Activated CD8-positive, alpha-beta memory T cell treated with anti-CD3 and anti-CD28 coated beads, Interleukin-2, amount 50 U/mL, for 24 hours (primary cell): ENCODE measurements around the gene MARCHF11.

Experiments used
- DNase-seq: peaks from one replicate; pipeline ENCODE4 v3.0.0-alpha.2; 2020; ENCODE audit errors: extremely low read depth

MARCHF11 gene

DNA sequence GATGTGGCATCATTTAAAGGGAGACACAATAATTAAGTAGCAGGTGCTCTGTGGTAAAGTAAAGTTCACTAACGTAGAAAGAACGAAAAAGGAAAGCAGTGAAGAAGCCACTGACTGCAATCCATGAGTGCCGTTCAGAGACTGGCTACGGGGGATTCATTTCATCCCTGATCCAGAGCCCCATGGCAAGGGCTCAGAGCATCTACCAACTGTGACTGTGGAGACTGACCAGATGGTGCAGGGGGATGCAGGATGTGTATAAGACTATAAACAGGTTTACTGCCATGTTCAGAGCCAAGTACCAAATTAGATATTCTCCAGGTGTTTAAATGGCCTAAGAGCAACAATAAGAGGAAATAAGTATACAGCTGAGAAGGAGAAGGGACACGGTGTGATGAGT, 47.7 kb downstream of the MARCHF11 start:
- DNase-seq: no peak

- no peak for DNase-seq
These were observed 50.6 kb downstream of the MARCHF11 start for GRCh38 chr5:16128944-16129343.

DNA sequence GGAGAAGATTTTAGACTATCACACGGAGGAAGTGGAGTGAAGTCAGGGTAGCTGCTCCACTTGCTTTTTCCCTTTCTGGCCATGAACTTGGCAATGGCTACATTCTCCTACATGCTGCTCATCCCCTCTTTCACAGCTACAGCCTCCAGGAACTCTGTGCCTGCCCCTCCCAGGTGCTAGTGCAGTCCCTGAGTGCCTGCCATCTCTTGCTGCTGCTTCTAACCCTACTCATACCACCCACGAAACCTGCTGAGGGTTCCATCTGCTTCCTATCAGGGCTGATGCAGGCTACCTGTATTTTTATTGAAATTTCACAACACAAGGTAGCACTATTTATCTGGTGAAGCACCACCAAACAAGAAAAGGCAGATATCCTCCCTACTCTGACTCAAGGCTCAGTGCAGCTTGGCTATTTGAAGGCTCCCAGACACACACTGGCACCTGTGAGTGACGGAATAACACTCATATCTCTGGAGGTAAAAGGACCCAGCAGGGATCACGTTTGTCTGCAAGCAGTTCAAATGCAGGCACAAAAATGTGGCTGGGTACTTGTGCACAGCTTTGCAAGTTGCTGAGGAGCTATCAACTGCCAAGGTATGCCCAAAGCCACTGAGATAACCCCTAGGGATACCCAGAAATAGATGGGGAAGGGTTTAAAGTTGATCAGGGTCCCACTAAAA, 51.6 kb downstream of the MARCHF11 start:
- DNase-seq: no peak

DNA sequence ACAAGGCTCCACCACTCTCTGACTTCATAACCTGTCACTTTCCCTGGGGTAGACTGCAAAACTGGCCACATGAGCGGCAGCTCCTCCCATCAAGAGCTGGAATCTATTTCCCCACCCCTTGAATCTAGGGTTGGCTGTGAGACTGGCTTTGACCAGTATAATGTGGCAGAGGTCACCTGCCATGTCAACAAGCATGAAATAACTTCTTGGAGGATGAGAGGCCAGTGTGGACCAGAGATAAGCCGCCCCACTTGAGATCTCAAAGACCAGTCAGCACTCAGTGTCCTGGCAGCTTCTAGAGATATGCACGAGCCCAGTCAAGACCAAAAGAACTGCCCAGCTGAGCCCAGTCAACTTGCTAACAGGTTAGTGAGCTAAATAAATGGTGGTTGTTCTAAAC, 59.0 kb downstream of the MARCHF11 start:
- DNase-seq: no peak

DNA sequence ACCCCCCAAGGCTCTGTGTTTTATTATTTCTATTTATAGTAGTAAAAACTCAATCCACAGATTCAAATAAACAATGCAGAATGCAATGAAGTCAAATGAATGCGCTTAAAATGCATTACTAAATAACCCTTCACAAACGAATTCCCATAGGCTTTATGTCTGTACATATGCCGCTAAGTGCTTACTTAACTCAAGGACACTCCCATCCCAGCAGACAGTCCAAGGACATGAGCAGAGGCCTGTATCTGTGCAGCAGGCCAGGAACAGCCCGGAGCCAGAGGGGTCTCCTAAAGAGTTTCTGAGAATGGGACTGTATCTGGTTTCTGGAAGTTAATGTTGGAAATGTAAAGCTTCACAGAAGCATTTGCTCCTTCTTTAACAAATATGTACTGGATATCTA, 59.8 kb downstream of the MARCHF11 start:
- DNase-seq: no peak

GRCh38 chr5:16115140-16115539, 64.5 kb downstream of the MARCHF11 start:
- DNase-seq: no peak

GRCh38 chr5:16108418-16108817, 71.2 kb downstream of the MARCHF11 start:
- no peak for DNase-seq

DNA sequence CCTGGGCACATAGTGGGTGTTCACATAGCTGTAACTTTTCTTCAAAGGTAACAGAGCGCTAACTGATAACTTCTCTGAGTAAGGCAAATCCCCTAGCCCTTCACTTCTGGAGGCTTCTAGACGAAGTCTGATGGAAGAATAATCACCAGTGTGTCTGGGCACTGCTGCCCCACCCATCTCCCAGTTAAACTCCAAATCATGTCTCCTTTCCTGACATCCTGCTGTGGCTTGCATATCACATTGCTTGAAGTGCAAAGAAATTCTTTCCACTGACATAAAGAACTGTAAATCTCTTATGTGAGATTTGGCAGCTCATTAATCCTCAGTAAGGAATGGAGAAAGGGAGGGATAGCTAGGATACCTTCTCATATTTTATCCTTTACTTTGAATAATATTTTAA, 74.6 kb downstream of the MARCHF11 start:
- no peak for DNase-seq

DNA sequence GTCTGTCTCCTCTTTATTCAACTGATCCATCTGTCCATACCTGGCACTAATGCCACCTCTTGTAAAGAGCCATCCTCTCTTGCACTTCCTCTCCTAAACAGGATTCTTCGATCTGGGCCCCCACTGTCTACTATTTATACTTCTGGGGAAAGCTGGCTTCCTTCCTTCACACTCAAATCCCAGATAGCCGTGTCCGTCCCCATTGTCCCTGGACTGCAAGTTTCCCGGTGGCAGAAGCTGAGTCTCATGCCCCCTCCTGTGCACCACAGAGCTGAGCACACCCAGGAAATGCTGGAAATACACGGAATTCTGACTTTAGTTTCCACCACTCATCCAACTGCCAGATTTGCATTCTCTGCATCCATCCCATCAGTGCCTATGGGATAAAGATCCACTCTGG, 84.0 kb downstream of the MARCHF11 start:
- no peak for DNase-seq

DNA sequence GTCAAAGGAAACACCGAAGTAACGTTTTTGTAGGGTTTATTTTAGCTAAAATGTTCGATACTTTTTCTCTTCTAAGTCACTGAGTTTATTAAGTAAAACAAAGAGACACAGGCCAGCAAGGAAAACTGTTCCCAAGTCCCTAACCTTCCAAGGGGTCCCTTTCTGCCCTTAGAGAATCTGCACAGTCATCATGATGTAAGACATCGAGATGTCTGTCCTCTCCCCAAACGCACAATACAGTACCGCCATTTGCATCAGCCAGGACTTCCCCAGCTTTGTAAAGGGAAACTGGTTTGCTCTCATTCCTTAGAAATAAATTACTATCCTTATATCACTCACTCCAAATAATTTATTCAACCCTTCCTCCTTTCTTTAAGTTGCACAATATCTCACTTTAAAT, 89.3 kb downstream of the MARCHF11 start:
- DNase-seq: no peak

DNA sequence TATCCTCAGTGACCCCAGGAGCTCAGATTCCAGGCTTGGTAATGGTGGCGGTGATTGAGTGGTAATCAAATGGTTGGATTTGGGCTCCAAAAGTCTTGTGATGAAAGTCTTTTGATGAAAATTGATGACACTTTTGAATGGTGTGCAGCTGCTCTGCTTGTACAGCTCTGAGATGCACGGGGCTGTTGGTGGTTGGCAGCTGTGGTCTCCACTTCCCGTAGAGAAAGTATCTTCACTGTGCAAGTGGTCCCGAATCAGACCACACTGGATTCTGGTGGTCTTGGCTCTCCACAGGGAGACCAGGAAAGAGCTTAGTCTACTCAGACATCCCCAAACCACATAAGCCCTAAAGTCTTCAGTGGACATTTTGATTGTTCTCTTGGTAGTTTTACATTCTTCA, 96.6 kb downstream of the MARCHF11 start:
- no peak for DNase-seq

GRCh38 chr5:16082053-16082452, 97.5 kb downstream of the MARCHF11 start:
- DNase-seq: no peak

GRCh38 chr5:16081376-16081955, 98.1 kb downstream of the MARCHF11 start:
- DNase-seq: no peak

GRCh38 chr5:16076657-16077056, 102.9 kb downstream of the MARCHF11 start:
- no peak for DNase-seq

GRCh38 chr5:16074358-16074757, 105.2 kb downstream of the MARCHF11 start:
- no peak for DNase-seq

DNA sequence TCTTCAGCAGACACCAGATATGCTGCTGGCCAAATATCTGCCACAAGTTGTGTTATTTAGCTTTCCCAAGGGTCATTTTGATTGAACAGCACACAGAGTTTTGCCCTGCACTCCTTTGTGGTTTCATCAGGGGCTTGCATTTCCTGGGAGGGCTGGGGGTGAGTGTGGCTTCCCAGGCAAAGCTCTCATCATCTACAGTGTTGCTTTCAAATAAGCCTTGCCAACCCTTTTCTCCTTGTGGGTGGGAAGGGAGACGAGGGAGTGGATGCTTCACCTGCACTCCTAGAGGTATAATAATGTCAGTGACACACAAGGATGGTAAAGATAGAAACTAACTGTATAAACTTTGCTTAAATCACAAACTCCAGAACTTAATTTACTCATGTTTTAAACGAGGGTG, 107.0 kb downstream of the MARCHF11 start:
- DNase-seq: no peak

DNA sequence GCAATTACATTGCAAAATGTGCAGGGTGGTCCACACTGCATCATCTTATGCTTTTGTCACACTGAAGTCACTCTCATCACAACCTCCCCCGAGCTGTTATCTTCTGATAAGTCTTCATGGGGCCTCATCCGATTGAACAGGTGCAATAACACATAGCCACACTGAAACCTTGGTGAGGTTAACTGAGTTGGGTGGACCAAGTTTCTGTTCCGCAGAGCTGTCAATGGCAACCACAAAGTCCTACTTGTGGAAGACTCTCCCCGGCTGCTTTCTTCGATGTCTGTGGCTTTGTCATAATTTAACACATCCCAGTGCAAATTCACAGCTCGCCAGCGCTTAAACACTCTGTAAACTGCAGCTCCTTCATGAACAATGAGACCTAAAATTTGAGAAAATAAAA, 112.2 kb downstream of the MARCHF11 start:
- no peak for DNase-seq

DNA sequence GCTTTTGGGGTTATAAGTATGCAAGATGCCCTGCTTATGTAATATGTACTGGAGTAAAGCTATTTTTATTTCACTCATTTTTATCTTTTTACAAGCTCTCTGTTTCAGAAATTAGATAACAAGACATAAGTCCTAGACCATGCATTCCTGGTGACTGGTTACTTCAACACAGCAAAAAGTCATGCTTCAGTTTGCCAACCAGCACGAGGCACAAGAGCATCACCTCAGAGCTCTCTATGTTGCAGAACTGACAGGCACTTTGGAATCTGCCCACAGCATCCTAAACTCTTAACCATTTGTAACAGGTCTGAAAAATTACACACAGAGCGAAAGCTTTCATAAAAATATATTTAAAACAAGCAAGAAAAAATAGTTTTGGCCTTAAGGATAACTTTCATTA, 112.8 kb downstream of the MARCHF11 start:
- DNase-seq: no peak

- DNase-seq: no peak
These were observed 113.3 kb downstream of the MARCHF11 start for GRCh38 chr5:16066320-16066719.

DNA sequence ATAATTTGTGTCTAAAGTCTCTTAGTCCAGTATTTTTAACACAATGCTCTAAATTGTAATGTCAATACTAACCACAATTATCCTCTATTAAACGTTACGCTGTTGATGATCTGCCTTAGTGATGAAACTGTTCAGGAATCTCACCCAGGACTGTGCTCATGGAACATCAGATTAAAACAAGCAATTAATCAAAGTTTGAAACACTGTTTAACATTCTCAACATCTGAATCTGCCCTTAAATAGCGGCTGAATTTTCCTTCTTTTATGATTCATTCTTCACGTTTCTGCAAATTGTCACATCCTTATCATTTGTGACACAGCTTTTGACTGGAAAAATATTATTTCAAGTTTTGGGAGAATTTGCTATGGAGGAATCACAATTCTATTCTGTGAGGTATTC, 113.8 kb downstream of the MARCHF11 start:
- no peak for DNase-seq

DNA sequence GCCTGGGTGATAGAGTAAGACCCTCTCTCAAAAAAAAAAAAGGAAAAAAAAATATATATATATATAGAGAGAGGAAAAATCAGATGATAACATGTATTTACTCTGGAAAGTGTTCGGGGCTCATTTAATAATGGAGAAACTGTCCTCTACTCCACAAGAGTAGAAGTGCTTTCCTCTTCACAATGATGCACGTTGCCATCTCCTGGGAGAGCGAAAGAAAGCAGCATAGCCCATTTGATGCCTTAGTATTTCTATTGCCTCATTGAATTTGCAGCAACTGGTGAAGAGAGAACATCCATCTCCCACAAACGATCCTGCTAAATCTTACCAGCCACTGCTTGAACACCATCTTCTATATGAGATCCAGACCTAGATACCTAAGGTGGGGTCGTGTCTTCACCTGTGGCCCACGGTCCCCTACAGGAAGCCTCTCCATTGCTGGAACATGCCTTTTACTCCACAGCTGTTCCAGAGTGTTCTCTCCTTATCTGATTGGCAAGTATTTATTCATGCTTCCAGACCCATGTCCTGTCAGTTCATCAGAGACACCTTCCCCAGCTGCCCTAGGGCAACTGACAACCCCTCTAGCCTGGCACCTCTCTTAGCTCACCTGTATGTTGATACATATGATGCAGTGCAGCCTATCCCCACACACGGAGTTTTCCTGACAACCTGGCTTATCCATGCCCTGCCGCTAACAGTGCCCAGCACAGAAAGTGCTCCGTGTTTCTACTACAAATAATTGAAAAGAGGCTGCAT, 115.3 kb downstream of the MARCHF11 start:
- DNase-seq: no peak

DNA sequence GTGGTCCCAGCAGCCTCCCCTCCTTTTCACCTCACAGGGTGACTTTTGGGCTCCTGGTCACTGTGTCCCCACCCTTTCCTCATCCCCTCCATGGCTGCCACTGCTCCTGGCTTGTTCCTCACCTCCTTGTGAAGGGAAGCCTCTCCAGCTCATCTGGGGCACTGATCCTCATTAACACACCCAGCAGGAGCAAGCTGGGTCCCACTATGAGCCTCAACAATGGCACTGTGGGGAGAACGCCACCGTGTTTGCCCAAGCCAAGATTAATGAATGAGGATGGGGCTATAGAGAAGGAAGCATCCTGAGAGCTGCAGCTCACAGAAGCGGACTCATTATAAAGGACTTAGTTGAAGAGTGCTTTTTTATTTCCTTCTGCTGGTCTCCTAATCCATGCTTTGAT, 118.4 kb downstream of the MARCHF11 start:
- DNase-seq: no peak

DNA sequence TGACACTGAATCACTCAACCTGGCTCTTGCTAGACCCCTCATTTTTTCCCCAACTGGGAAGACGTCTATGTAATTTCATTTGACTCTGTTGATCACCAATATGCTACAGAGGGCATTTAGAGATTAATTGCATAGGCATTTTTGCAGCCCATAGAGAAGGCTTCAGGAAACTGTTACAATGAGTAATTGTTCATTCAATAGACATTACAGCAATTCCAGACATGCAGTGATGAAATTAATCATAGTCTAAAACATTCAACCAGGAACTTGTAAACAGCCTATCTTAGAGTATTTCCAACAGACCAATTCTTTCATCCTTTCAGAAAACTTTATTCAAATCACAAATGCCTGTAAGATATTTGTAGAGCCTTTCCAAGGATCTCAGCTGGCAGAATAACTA, 122.3 kb downstream of the MARCHF11 start:
- no peak for DNase-seq
